ENCODE data around the gene ZBTB2.

DNA sequence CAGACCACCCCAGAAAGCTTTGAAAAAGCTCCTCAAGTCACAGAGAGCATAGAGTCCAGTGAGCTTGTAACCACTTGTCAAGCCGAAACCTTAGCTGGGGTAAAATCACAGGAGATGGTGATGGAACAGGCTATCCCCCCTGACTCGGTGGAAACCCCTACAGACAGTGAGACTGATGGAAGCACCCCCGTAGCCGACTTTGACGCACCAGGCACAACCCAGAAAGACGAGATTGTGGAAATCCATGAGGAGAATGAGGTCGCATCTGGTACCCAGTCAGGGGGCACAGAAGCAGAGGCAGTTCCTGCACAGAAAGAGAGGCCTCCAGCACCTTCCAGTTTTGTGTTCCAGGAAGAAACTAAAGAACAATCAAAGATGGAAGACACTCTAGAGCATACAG lies 39.6 kb downstream of the ZBTB2 start:
- TF ChIP-seq, protein P1, sequence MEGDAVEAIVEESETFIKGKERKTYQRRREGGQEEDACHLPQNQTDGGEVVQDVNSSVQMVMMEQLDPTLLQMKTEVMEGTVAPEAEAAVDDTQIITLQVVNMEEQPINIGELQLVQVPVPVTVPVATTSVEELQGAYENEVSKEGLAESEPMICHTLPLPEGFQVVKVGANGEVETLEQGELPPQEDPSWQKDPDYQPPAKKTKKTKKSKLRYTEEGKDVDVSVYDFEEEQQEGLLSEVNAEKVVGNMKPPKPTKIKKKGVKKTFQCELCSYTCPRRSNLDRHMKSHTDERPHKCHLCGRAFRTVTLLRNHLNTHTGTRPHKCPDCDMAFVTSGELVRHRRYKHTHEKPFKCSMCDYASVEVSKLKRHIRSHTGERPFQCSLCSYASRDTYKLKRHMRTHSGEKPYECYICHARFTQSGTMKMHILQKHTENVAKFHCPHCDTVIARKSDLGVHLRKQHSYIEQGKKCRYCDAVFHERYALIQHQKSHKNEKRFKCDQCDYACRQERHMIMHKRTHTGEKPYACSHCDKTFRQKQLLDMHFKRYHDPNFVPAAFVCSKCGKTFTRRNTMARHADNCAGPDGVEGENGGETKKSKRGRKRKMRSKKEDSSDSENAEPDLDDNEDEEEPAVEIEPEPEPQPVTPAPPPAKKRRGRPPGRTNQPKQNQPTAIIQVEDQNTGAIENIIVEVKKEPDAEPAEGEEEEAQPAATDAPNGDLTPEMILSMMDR (IDR thresholded peaks at IDR 0.05): no peak
- TF ChIP-seq ZFX (IDR thresholded peaks at IDR 0.05; ENCODE audit: borderline replicate concordance): no peak
